SU-DHL-6 (cell line): Measurements from ENCODE around the gene DLG1.

Experiments
- H2AFZ ChIP-seq: fragments of 200-600 bp; sonication (generic); 2 replicates; pipeline ENCODE4 v1.6.1; 2014; ENCODE audit warnings: low read depth, mild to moderate bottlenecking, moderate library complexity, mixed read lengths, antibody characterized with exemption, low read length; ENCODE audit not compliant: severe bottlenecking
- H3F3A ChIP-seq: fragments of 200-600 bp; shearing (Covaris generic); 2 replicates; pipeline ENCODE4 v1.6.0; 2016; ENCODE audit warnings: antibody characterized with exemption, mild to moderate bottlenecking; ENCODE audit not compliant: insufficient read depth
- H3K27ac ChIP-seq: fragments of 200-600 bp; sonication (generic); 2 replicates; pipeline ENCODE4 v1.5.1; 2016; ENCODE audit warnings: low read depth, mild to moderate bottlenecking, low read length, moderate library complexity, mixed read lengths
- H3K27me3 ChIP-seq: fragments of 200-600 bp; sonication (generic), shearing (Covaris generic); 2 replicates; pipeline ENCODE4 v1.6.0; 2014; ENCODE audit warnings: mild to moderate bottlenecking, low read length
- H3K36me3 ChIP-seq: fragments of 200-600 bp; sonication (generic); 2 replicates; pipeline ENCODE4 v1.6.1; 2014; ENCODE audit warnings: mild to moderate bottlenecking, low read length, mixed read lengths
- H3K4me2 ChIP-seq: fragments of 300-600, 200-600 bp; shearing (Covaris generic), sonication (generic); 2 replicates; pipeline ENCODE4 v1.6.0; 2014; ENCODE audit warnings: low read length, low read depth, mild to moderate bottlenecking; ENCODE audit not compliant: poor library complexity, severe bottlenecking
- H3K4me3 ChIP-seq: fragments of 200-600 bp; sonication (generic); 2 replicates; pipeline ENCODE4 v1.5.1; 2014; ENCODE audit warnings: antibody characterized with exemption, low read length, mild to moderate bottlenecking, mixed read lengths; ENCODE audit not compliant: insufficient read depth, poor library complexity, severe bottlenecking
- H3K79me2 ChIP-seq: fragments of 200-600 bp; sonication (generic); 2 replicates; pipeline ENCODE4 v1.6.1; 2014; ENCODE audit warnings: mild to moderate bottlenecking, low read length, moderate library complexity; ENCODE audit not compliant: insufficient read depth
- H3K9ac ChIP-seq: fragments of 200-600 bp; sonication (generic); 2 replicates; pipeline ENCODE4 v1.7.0; 2014; ENCODE audit warnings: mild to moderate bottlenecking, low read length
- H3K9me2 ChIP-seq: fragments of 200-600 bp; sonication (generic); replicated peaks from 2 replicates; pipeline ENCODE4 v1.6.1; 2014; ENCODE audit warnings: low read length; ENCODE audit not compliant: insufficient read depth
- H3K9me3 ChIP-seq: fragments of 200-600 bp; sonication (generic); 2 replicates; pipeline ENCODE4 v1.6.1; 2014; ENCODE audit warnings: low read length, mixed read lengths; ENCODE audit not compliant: insufficient read depth
- H4K20me1 ChIP-seq: fragments of 200-600 bp; sonication (generic); 2 replicates; pipeline ENCODE4 v1.6.1; 2014; ENCODE audit warnings: low read depth, mild to moderate bottlenecking, antibody characterized with exemption, low read length, moderate library complexity, mixed read lengths
- CTCF ChIP-seq: fragments of 200-600 bp; sonication (generic); IDR thresholded peaks from one replicate; pipeline ENCODE4 v1.5.1; 2017; ENCODE audit warnings: antibody characterized with exemption, mild to moderate bottlenecking, low read length, moderate library complexity; ENCODE audit not compliant: insufficient read depth, poor library complexity, severe bottlenecking
- EZH2phosphoT487 ChIP-seq: fragments of 200-600 bp; sonication (generic), shearing (Covaris generic); conservative IDR thresholded peaks from 2 replicates; pipeline ENCODE4 v1.6.1; 2018; ENCODE audit warnings: mild to moderate bottlenecking, antibody characterized with exemption, low read length, moderate library complexity, mixed read lengths

The DLG1 gene

DNA sequence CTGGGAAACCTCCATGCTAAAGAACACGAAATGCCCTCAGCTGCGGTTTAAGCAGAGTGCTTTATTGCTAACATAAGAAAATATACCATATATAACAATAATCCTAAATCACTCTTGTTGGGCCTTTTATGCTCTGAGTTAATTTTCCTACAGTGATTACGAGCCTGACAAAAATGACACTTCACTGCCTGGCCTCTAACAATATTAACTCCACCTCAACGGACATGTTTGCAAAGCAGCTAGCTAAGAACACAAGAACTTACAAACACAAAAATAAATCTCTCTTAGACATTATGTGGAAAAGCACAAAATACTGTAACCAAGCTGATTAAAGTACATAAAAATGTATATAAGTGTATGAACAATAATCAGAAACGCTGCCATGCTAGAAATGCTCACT, 40.7 kb downstream of the DLG1 start:
- Histone ChIP-seq H3F3A (peaks cover 27% of the 10 kb centered on the region), H3K9me3 (no peaks in the 10 kb centered on the region), H3K9ac (no peak overlapping the region), H3K27ac (no peak overlapping the region), H3K4me2 (no peak overlapping the region), H2AFZ (no peak overlapping the region), H3K4me3 (no peak overlapping the region), H4K20me1 (peaks cover 15% of the 10 kb centered on the region; the same call in 1 of the 2 replicates), H3K36me3 (no peaks in the 10 kb centered on the region), H3K79me2 (peaks cover 82% of the 10 kb centered on the region), H3K27me3 (no peaks in the 10 kb centered on the region), H3K9me2 (no peaks in the 10 kb centered on the region)
- TF ChIP-seq EZH2phosphoT487, result no peak
- TF ChIP-seq CTCF, result no peak

DNA sequence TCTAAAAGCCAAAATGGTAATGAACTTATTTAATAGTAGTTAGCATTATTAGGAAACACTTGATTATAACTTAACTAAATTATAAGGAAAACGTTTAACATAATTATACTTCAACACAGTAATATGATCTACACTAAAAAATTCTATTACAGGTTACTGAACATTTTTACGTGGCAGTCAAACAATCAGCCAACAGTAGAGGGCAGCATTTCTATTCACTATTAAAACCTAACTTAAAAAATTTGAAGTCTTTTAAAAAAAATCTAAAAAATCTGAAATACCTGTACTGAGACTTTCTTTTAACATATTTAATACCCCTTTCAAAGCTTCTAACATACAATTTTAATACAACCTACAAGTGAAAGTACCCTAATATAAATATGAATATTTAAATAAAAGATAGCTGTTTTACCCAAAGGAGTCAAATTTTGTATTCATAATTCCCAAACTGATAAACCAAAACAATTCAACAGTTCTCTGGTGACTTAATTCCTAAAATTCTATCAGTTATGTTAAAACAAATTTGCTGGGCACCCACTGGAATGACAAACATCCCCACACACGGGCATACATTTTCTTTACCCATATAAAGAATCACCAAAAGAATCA, 41.5 kb downstream of the DLG1 start:
- peaks cover 27% of the 10 kb centered on the region for H3F3A ChIP-seq
- no peak overlapping the region for H3K9ac ChIP-seq
- H3K4me3 ChIP-seq, result no peak overlapping the region
- no peaks in the 10 kb centered on the region for H3K9me2 ChIP-seq
- TF ChIP-seq CTCF (peak; percentile 87), EZH2phosphoT487 (no peak)
- H3K79me2 ChIP-seq, result peaks cover 85% of the 10 kb centered on the region
- no peak overlapping the region for H3K4me2 ChIP-seq
- no peaks in the 10 kb centered on the region for H3K27me3 ChIP-seq
- peak overlapping the region; percentile 28; the same call in 1 of the 2 replicates for H3K27ac ChIP-seq
- H3K36me3 ChIP-seq, result 0 out of 2 replicates have a peak, but pooled peaks cover under 1% of the 10 kb centered on the region
- H3K9me3 ChIP-seq, result no peaks in the 10 kb centered on the region
- H4K20me1 ChIP-seq, result peaks cover 15% of the 10 kb centered on the region; the same call in 1 of the 2 replicates
- H2AFZ ChIP-seq, result no peak overlapping the region

DNA sequence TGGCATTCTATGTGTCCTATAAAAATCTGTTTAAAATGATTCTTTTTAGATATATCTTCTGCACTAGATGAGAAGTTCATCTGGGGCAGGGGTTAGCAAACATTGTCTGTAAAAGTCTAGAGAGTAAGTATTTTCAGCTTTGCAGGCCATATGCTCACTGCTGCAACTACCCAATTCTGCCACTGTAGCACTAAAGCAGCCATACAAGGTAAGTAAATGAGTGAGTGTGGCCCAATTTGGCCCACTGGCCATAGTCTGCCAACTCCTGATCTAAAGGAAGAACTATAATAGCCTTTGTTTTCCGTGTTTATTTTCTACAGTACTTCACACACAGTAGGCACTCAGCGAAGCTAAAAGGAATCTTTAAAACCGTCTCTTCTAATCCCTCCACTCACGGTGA, 42.3 kb downstream of the DLG1 start:
- Histone ChIP-seq H2AFZ (no peak overlapping the region), H3F3A (peaks cover 27% of the 10 kb centered on the region), H3K4me3 (no peak overlapping the region), H3K9ac (no peak overlapping the region), H4K20me1 (peaks cover 11% of the 10 kb centered on the region; the same call in 1 of the 2 replicates), H3K27me3 (no peaks in the 10 kb centered on the region), H3K4me2 (no peak overlapping the region), H3K79me2 (peaks cover 87% of the 10 kb centered on the region), H3K9me3 (no peaks in the 10 kb centered on the region), H3K9me2 (no peaks in the 10 kb centered on the region), H3K36me3 (0 out of 2 replicates have a peak, but pooled peaks cover 4% of the 10 kb centered on the region), H3K27ac (no peak overlapping the region)
- TF ChIP-seq EZH2phosphoT487 (no peak), CTCF (no peak)
